HFFc6 (cell line): Measurements from ENCODE around the gene HAT1. TPM values are rescaled to one million over a fixed set of nuclear protein-coding genes. Genes with fewer than 3 reads are reported as not detected.

Experiments used
- DNase-seq: peaks from one replicate; pipeline ENCODE4 v3.0.0-alpha.2; 2018
- H3K27ac Mint-ChIP-seq: 2 replicates; pipeline ENCODE4 v1.8.0; 2020; ENCODE audit warnings: mild to moderate bottlenecking, mixed read lengths
- H3K27me3 Mint-ChIP-seq: 2 replicates; pipeline ENCODE4 v1.8.0; 2021; ENCODE audit warnings: mild to moderate bottlenecking, moderate library complexity, mixed read lengths; ENCODE audit not compliant: insufficient read depth
- H3K36me3 Mint-ChIP-seq: 2 replicates; pipeline ENCODE4 v1.8.0; 2021; ENCODE audit warnings: low read depth, mixed read lengths
- H3K4me1 Mint-ChIP-seq: 2 replicates; pipeline ENCODE4 v1.8.0; 2020; ENCODE audit warnings: low read depth, mixed read lengths
- H3K4me3 Mint-ChIP-seq: 2 replicates; pipeline ENCODE4 v1.8.0; 2020; ENCODE audit warnings: mild to moderate bottlenecking, moderate library complexity, mixed read lengths
- H3K9me3 Mint-ChIP-seq: 2 replicates; pipeline ENCODE4 v1.8.0; 2020; ENCODE audit warnings: mild to moderate bottlenecking, mixed read lengths
- CTCF ChIP-seq: fragments of 200-600 bp; sonication (generic); IDR thresholded peaks from 2 replicates; pipeline ENCODE4 v1.5.0; 2021; ENCODE audit warnings: antibody characterized with exemption, mild to moderate bottlenecking
- total RNA-seq, 6 experiments: library from RNA; stranded (reverse); fragmentation: NEBNext Ultra II Directional; extraction: Animal tissue kit (Norgen Biotek cat#: 25700); gene quantifications; 2 replicates in 1 of 6; 3 replicates in 5 of 6; pipeline ENCODE4 v1.2.3, GENCODE V29; 2021

The HAT1 gene
- total RNA-seq, 6 experiments from 2014 or later = 40.3 to 65.1 (median 61.3) TPM

- no peak for DNase-seq
- TF ChIP-seq CTCF = no peak
- H3K27me3 Mint-ChIP-seq = no peaks in the 10 kb centered on the region; the same call in 1 of the 2 replicates
- H3K36me3 Mint-ChIP-seq = no peaks in the 10 kb centered on the region
- H3K4me3 Mint-ChIP-seq = no peak overlapping the region
- no peaks in the 10 kb centered on the region for H3K9me3 Mint-ChIP-seq
- no peak overlapping the region for H3K27ac Mint-ChIP-seq
- H3K4me1 Mint-ChIP-seq = 0 out of 2 replicates have a peak, but pooled peaks cover 5% of the 10 kb centered on the region
These were observed 109.3 kb downstream of the HAT1 start for GRCh38 chr2:172031536-172031935.

Other genes starting within 250 kb of the HAT1 start
- 100 to 1,000 TPM in 5 of 6 experiments, 10 to 100 TPM in 1; 98.1 to 111 (median 105) TPM for gene DYNC1I2, start 235.0 kb upstream of the HAT1 start, total RNA-seq
- 10 to 100 TPM; 16.8 to 20.9 (median 19.4) TPM for gene SLC25A12, start 28.2 kb upstream of the HAT1 start, total RNA-seq
- 1 to 10 TPM; 5.3 to 7.5 (median 6.2) TPM for gene METAP1D, start 77.5 kb downstream of the HAT1 start, total RNA-seq
- gene DLX1, start 163.0 kb downstream of the HAT1 start, total RNA-seq = 10 to 100 TPM in 2 of 6 experiments, 1 to 10 TPM in 4; 8.2 to 13.9 (median 9.2) TPM
- gene DLX2, start 180.4 kb downstream of the HAT1 start, total RNA-seq = 10 to 100 TPM in 2 of 6 experiments, 1 to 10 TPM in 4; 8.8 to 12.6 (median 9.5) TPM